ENCODE measurements around the gene SOD2. TPM values are rescaled to one million over a fixed set of nuclear protein-coding genes. Genes with fewer than 3 reads are reported as not detected.
A peak's percentile ranks its signal among the peaks of the same experiment; 100 is the strongest.
"Not testable (repeated sequence)": the region's sequence is repeated elsewhere in the genome, so short reads cannot be mapped to it uniquely, and the experiment has no call there.

The SOD2 gene
- total RNA-seq, result 10 to 100 TPM; 76.5 to 84.8 TPM

- POLR2A ChIA-PET, result interaction anchor here (0.9 to 9.5 kb wide), 8 partner anchors 10 to 323 kb away, joined by 3 to 186 read pairs (median 8); partner anchors contain the start of genes ACAT2, MRPL18, TCP1 and WTAP
- H3K4me3 Mint-ChIP-seq, result peak within 1 kb of the TSS; percentile 97
- H3K9me3 Mint-ChIP-seq, result no peaks in the 10 kb centered on the region
- peak; percentile 85 for DNase-seq
- H3K27ac Mint-ChIP-seq, result peak within 1 kb of the TSS; percentile 97
- H3K27me3 Mint-ChIP-seq, result no peaks in the 10 kb centered on the region
- peaks cover 52% of the 10 kb centered on the region for H3K4me1 Mint-ChIP-seq
- CTCF ChIA-PET, result interaction anchor here (1.2 to 4.9 kb wide), 8 partner anchors 9 to 159 kb away, joined by 4 to 34 read pairs (median 8); partner anchors contain the start of genes MRPL18, TCP1 and WTAP
- peaks cover 26% of the 10 kb centered on the region for H3K36me3 Mint-ChIP-seq (ENCODE audit: low read depth)
These were observed at the start of gene SOD2 for GRCh38 chr6:159693128-159693893. Gene SOD2 (minus strand): TSS chr6:159693241. CDS start chr6:159693167, 74 bp downstream.

- Mint-ChIP-seq H3K27me3 (no peaks in the 10 kb centered on the region), H3K9me3 (no peaks in the 10 kb centered on the region), H3K4me1 (peaks cover 17% of the 10 kb centered on the region), H3K27ac (no peak overlapping the region), H3K36me3 (ENCODE audit: low read depth) (peaks cover 64% of the 10 kb centered on the region), H3K4me3 (no peak overlapping the region)
- no peak for DNase-seq
- ChIA-PET POLR2A (interaction anchor here (1.0 kb wide), 2 partner anchors 13 to 19 kb away, joined by 3 to 4 read pairs; no protein-coding TSS in a partner anchor), CTCF (no interaction called here)
These were observed 49.1 kb upstream of the SOD2 start for GRCh38 chr6:159742165-159742564.

DNA sequence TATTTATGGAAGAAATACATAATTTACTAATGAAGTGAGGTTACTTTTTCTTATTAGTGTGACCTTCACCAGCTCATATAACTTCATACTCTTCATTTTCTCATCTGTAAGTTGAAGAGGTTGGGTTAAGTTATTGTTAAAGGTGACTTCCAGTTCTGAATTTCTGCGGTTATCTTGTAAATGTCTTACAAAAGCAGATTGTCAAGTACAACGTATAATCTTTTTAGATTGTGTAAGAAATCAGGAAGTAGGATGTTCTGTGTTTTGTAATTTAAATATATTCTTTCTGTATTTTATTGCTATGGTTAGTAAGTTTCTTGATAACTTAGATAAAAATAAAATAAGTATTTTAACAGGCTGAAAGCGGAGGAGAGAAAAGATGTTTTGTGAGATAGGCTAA lies 46.3 kb upstream of the SOD2 start:
- H3K4me3 Mint-ChIP-seq, result no peak overlapping the region
- peaks cover 46% of the 10 kb centered on the region for H3K36me3 Mint-ChIP-seq (ENCODE audit: low read depth)
- no peaks in the 10 kb centered on the region for H3K9me3 Mint-ChIP-seq
- ChIA-PET POLR2A (interaction anchor here (0.7 to 3.7 kb wide), 4 partner anchors 12 to 50 kb away, joined by 3 to 17 read pairs (median 3); partner anchors contain the start of genes ACAT2, TCP1 and WTAP), CTCF (interaction anchor here (1.0 to 1.7 kb wide), 3 partner anchors 10 to 57 kb away, joined by 3 to 6 read pairs (median 3); no protein-coding TSS in a partner anchor)
- no peak overlapping the region for H3K27ac Mint-ChIP-seq
- peaks cover 17% of the 10 kb centered on the region for H3K4me1 Mint-ChIP-seq
- no peak for DNase-seq
- H3K27me3 Mint-ChIP-seq, result no peaks in the 10 kb centered on the region

- CTCF ChIA-PET, result interaction anchor here (1.4 kb wide), 2 partner anchors 16 to 46 kb away, joined by 3 to 4 read pairs; no protein-coding TSS in a partner anchor
- H3K27me3 Mint-ChIP-seq, result no peaks in the 10 kb centered on the region
- peaks cover 36% of the 10 kb centered on the region for H3K36me3 Mint-ChIP-seq (ENCODE audit: low read depth)
- H3K4me1 Mint-ChIP-seq, result peaks cover 31% of the 10 kb centered on the region
- DNase-seq, result no peak
- no peak overlapping the region for H3K27ac Mint-ChIP-seq
- no peak overlapping the region for H3K4me3 Mint-ChIP-seq
- POLR2A ChIA-PET, result interaction anchor here (1.1 to 4.0 kb wide), 5 partner anchors 8 to 52 kb away, joined by 3 to 24 read pairs (median 11); partner anchors contain the start of genes ACAT2 and WTAP
- H3K9me3 Mint-ChIP-seq, result no peaks in the 10 kb centered on the region
These were observed 43.9 kb upstream of the SOD2 start for GRCh38 chr6:159736908-159737307.

GRCh38 chr6:159733395-159733794 lies 40.4 kb upstream of the SOD2 start:
- not testable (repeated sequence) for DNase-seq, H3K4me3 Mint-ChIP-seq, H3K9me3 Mint-ChIP-seq, H3K27me3 Mint-ChIP-seq, H3K27ac Mint-ChIP-seq
- Mint-ChIP-seq H3K4me1 (peaks cover 57% of the 10 kb centered on the region), H3K36me3 (ENCODE audit: low read depth) (peaks cover 46% of the 10 kb centered on the region)
- POLR2A ChIA-PET, result interaction anchor here (1.0 to 7.6 kb wide), 2 partner anchors 23 to 29 kb away, joined by 4 to 91 read pairs; partner anchors contain the start of gene ACAT2
- CTCF ChIA-PET, result interaction anchor here (1.4 to 1.8 kb wide), 2 partner anchors 28 to 41 kb away, joined by 4 to 6 read pairs; partner anchors contain the start of gene ACAT2

GRCh38 chr6:159732550-159732949 lies 39.5 kb upstream of the SOD2 start:
- not testable (repeated sequence) for DNase-seq, H3K4me3 Mint-ChIP-seq, H3K27ac Mint-ChIP-seq, H3K27me3 Mint-ChIP-seq, H3K9me3 Mint-ChIP-seq
- Mint-ChIP-seq H3K36me3 (ENCODE audit: low read depth) (peaks cover 44% of the 10 kb centered on the region), H3K4me1 (peaks cover 50% of the 10 kb centered on the region)
- CTCF ChIA-PET, result interaction anchor here (0.6 to 1.8 kb wide), 4 partner anchors 12 to 279 kb away, joined by 3 to 4 read pairs (median 3); partner anchors contain the start of gene ACAT2
- POLR2A ChIA-PET, result interaction anchor here (1.0 to 11.5 kb wide), 5 partner anchors 10 to 57 kb away, joined by 4 to 186 read pairs (median 9); partner anchors contain the start of genes ACAT2, MRPL18, SOD2 and TCP1

- Mint-ChIP-seq H3K27ac (no peak overlapping the region), H3K9me3 (no peaks in the 10 kb centered on the region), H3K4me3 (peak overlapping the region; percentile 35), H3K36me3 (ENCODE audit: low read depth) (peaks cover 43% of the 10 kb centered on the region), H3K27me3 (no peaks in the 10 kb centered on the region), H3K4me1 (peaks cover 56% of the 10 kb centered on the region)
- ChIA-PET POLR2A (interaction anchor here (0.9 to 11.5 kb wide), 6 partner anchors 7 to 59 kb away, joined by 3 to 195 read pairs (median 51); partner anchors contain the start of genes ACAT2, MRPL18, SOD2 and TCP1), CTCF (interaction anchor here (1.0 kb wide), 1 partner anchor 9 kb away, joined by 3 read pairs; no protein-coding TSS in a partner anchor)
- DNase-seq, result no peak
These were observed 37.3 kb upstream of the SOD2 start for GRCh38 chr6:159730332-159730676.

DNA sequence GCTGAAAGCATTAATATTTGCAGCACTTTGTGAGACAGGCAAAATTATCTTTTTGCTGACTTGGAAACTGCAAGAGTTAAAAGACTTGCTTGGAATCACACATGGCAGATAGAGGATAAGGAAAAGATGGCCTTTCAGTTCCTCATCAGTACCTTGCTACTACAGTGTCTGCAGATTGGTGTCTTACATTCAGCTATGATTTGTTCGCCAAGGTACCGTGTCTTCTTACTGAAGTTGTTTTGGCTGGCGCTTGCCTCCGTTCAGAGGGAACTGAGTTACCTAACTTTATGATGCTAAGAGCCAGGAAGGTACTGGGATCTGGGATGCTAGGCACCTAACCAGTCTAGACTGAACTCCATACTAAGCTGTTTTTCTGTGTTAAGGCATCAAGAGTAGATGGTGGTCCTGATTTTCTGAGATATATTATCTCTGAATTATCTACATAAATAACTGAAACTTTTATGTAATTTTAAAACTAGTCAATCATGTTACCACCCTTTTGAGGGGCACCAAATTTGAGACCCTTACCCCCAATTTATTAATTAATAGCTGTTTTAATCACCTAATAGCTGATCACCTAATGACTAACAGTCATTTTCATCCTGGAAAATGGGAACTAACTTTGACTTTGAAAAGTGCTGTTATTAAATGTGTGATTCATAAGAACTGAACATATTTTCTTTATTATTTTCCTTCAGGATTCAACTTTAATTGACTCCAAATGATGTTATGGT lies 36.7 kb upstream of the SOD2 start:
- Mint-ChIP-seq H3K4me1 (peaks cover 60% of the 10 kb centered on the region), H3K9me3 (no peaks in the 10 kb centered on the region), H3K27me3 (no peaks in the 10 kb centered on the region), H3K4me3 (peak overlapping the region; percentile 86), H3K27ac (no peak overlapping the region), H3K36me3 (ENCODE audit: low read depth) (peaks cover 43% of the 10 kb centered on the region)
- POLR2A ChIA-PET, result interaction anchor here (0.9 to 11.5 kb wide), 8 partner anchors 8 to 59 kb away, joined by 3 to 195 read pairs (median 8); partner anchors contain the start of genes ACAT2, MRPL18, SOD2 and TCP1
- DNase-seq, result peak; percentile 23
- CTCF ChIA-PET, result interaction anchor here (1.0 to 3.8 kb wide), 4 partner anchors 9 to 732 kb away, joined by 3 to 22 read pairs (median 8); partner anchors contain the start of genes MRPL18, SOD2 and TCP1

GRCh38 chr6:159728531-159728964 lies 35.5 kb upstream of the SOD2 start:
- Mint-ChIP-seq H3K4me3 (peak overlapping the region; percentile 86), H3K36me3 (ENCODE audit: low read depth) (peaks cover 46% of the 10 kb centered on the region), H3K4me1 (peaks cover 60% of the 10 kb centered on the region), H3K27ac (peak overlapping the region; percentile 88), H3K9me3 (no peaks in the 10 kb centered on the region), H3K27me3 (no peaks in the 10 kb centered on the region)
- DNase-seq, result no peak
- ChIA-PET POLR2A (interaction anchor here (0.7 to 11.5 kb wide), 15 partner anchors 9 to 684 kb away, joined by 3 to 195 read pairs (median 4); partner anchors contain the start of genes ACAT2, MRPL18, SOD2 and TAGAP), CTCF (interaction anchor here (0.6 to 3.8 kb wide), 5 partner anchors 32 to 734 kb away, joined by 3 to 22 read pairs (median 3); partner anchors contain the start of genes MRPL18, SOD2 and TCP1)

- Mint-ChIP-seq H3K27ac (peak overlapping the region; percentile 88), H3K4me1 (peaks cover 63% of the 10 kb centered on the region), H3K27me3 (no peaks in the 10 kb centered on the region)
These were observed 34.8 kb upstream of the SOD2 start for GRCh38 chr6:159727717-159728445.

More at GRCh38 chr6:159727717-159728445, 34.8 kb upstream of the SOD2 start:
- Mint-ChIP-seq H3K36me3 (ENCODE audit: low read depth) (peaks cover 52% of the 10 kb centered on the region), H3K9me3 (peaks cover 5% of the 10 kb centered on the region), H3K4me3 (peak overlapping the region; percentile 86)
- ChIA-PET POLR2A (interaction anchor here (0.7 to 11.5 kb wide), 18 partner anchors 9 to 858 kb away, joined by 3 to 195 read pairs (median 4); partner anchors contain the start of genes ACAT2, MRPL18, SOD2 and TAGAP), CTCF (interaction anchor here (0.6 to 3.8 kb wide), 4 partner anchors 33 to 251 kb away, joined by 3 to 22 read pairs (median 8); partner anchors contain the start of genes MRPL18, SOD2 and TCP1)
- peak; percentile 67 for DNase-seq
